ENCODE results near the gene CDIPT.
"Not testable (repeated sequence)": the region's sequence is repeated elsewhere in the genome, so short reads cannot be mapped to it uniquely, and the experiment has no call there.

CDIPT gene, protein sequence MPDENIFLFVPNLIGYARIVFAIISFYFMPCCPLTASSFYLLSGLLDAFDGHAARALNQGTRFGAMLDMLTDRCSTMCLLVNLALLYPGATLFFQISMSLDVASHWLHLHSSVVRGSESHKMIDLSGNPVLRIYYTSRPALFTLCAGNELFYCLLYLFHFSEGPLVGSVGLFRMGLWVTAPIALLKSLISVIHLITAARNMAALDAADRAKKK

DNA sequence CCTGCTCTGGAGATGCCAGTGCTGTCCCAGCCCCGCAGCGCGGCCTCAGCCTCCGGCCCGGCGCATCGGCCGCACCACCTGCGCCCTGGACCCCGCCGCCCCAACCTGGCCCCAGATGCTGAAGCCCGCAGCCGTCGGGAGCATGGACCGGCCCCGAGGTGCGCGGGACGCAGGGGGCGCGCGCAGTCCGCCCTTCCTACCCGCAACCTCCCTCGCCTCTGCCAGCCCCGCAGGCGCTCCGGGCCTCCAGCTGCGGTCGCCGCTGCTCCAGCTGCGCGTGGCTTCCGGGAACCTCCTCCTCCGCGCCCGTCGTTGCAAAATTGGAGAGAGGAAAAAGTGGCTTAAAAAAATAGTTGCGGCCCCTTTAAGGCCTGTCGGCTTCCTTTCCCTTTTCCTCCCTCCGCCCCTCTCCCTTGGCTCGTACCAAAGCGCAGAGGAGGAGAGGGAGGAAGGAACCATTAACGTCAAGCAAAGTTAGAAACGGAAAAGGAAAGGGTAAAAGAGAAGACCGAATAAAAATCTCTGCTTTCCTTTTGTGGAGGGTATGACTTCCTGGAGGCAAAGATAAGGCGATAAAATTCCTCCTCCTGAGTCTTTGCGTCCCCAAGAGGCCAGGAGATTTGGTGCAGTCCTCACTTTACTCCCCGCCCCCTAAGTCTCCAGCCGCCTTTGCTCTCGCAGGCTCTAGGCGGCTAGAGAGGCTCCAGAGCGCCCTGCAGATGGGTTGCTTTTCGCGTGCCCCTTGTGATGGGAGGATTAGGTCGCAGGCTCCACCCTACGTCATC lies at the start of gene CDIPT:
Gene CDIPT, minus strand, starts transcription at position 343 of the 785 bp plus-strand sequence. CDS start 369 bp downstream, outside the sequence.
- peak; percentile 91 for DNase-seq

DNA sequence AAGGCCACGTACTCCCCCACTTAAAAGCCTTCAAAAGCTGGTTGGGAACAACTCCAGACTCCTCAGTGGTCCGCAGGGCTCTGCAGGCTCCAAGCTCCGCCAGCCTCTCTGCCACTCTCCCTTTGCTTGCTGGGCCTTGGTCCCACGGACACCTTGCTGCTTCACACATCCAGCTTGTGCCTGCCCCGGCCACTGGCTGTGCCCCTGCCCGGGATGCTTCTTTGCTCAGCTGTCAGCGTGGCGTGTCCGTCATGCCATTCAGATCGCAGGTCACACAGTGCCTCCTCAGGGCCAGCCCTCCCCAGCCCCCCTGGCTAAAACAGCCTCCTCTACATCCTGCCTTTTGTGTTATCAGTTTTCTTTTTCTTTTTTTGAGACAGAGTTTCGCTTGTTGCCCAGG lies 49.1 kb upstream of the CDIPT start:
- DNase-seq = no peak

DNA sequence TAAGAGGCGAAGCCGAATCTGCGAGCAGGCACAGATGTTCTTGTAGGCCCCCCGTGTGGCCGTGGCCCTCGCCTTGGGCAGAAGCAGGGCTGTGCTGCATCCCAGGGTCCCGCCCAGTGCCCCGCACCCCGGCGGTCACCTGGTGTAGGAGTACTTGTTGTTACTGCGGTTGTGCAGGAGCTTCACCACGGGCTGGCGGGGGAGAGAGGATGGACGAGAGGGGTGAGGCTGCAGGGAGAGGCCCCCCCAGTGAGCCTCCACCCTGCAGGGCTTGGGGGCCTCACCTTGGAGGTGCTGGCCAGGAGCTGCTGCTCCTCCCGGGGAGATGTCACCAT lies 48.6 kb upstream of the CDIPT start:
- DNase-seq = no peak

DNA sequence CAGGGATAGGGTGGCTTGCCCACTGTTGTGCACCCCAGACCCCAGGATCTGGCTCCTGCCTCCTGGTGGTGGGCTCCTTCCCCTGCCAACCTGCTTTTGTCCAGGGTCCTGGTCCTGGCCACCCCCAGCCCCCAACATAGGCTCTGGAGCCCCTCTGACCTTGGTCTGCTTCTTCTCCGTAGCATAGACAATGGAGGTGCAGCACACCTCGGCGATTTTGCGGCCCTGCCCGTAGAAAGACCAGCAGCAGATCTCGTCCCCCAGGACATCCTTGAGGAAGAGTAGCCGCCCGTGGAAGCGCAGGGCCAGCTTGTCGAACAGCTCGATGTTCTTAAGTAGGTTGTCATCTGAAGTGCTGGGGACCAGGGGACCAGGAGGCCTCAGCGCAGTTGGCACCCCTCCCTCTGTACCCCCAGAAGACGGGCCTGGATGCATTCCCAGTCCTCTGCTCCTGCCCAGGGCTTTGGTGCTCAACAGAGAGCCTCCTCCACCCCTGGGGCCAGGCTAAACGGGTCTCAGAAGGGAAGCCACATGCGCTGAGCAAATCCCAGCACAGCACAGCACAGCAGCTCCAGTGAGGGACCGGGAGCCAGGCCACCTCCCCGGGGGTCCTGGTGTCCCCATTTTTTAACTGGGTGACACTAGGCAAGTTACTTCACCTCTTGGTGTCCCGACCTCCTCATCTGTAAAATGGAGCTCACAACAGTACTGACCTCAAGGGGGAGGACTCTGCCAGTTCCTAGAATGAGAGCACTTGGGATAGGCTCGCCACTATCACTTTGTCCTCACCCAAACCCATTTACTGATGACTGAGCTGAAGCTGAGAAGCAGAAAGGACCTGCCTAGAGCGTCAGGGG lies 48.0 kb upstream of the CDIPT start:
- no peak for DNase-seq

DNA sequence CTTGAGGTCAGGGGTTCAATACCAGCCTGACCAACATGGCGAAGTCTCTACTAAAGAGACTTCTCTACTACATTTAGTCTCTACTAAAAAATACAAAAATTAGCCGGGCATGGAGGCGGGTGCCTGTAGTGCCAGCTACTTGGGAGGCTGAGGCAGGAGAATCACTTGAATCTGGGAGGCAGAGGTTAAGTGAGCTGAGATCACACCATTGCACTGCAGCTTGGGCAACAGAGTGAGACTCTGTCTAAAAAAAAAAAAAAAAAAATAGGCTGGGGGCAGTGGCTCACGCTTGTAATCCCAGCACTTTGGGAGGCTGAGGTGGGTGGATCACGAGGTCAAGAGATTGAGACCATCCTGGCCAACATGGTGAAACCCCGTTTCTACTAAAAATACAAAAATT lies 46.8 kb upstream of the CDIPT start:
- not testable (repeated sequence) for DNase-seq

DNA sequence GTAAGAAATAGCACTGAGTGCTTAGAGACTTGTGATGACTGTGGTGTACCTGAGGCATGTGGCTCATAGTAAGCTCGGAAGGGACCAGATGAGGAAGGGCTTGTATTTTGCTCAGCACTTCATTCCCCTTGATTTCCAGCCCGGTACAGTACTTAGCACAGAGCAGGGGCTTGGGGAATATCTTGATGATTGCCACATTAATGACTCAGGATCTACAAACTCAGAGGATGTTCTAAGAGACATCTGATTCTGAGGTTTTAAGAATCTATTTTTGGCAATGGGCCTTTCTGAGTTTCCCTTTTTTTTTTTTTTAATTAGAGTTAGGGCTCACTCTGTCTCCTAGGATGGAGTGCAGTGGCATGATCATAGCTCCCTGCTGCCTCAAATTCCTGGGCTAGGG lies 46.4 kb upstream of the CDIPT start:
- DNase-seq = no peak

DNA sequence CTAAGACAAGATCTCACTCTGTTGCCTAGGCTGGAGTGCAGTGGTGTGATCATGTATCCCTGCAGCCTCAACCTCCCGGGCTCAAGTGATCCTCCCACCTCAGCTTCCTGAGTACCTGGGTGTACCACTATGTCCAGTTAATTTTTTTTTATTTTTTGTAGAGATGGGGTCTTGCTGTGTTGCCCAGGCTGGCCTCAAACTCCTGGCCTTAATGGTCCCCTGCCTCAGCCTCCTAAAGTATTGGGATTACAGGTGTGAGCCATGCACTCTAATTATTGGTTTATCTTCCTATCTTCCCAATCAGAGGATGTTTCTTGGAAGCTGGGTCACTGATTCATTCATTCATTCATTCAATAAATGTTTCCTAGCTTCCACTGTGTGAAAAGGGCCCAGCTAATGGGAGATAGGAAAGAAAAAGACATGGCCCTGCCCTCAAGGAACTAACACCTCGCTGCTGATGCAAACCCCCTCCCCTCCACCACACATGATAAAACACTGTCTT lies 45.7 kb upstream of the CDIPT start:
- DNase-seq = no peak

DNA sequence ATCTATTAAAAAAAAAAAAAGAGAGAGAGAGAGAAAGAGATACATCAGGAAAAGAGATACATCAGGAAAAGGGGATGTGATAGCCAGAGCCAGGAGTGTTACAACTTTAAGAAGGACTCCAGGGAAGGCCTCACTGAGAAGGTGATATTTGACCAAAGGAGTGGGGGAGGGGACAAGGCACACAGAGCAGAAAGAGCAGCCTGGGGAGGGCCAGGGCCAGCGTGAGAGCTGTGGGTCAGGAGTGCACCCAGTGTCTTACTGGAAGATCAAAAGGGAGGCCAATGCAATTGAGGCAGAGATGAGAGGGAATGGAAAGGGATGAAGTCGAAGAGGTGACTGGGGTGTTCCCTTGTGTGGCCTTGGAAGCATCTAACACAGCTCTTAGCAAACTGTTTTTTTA lies 44.9 kb upstream of the CDIPT start:
- no peak for DNase-seq

DNA sequence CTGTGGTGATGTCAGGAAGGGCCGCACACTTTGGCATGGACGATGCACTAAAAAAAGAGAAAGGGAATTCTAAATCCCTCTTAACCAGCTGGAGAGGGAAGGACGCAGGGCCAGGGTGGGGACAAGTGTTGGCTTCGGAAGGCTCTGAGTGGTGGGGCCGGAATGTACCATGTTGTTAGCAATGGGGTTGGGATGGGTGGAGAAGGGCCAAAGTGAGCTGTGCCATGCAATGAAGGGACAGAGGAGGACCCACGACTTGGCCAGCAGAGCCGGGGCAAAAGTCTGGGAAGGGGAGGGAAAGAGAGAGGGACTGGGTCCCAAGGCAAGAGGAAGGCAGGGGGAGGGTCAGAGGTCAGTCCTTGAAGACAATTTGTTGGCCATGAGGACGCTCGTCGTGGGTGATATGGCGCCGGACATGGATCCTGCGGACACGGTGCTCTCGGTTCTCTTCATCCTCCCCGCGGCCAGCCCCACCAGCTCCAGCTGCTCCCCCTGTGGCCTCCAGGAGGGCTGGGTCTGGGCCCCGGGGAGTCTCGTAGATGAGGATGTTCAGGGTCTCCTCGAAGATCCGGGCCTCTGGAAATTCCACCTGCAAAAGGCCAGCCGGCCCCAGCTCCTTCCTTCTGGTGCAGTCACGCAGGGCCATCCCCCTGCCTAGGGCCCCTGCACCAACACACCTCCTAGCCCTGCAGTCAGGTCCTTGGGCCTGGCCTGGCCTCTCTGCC lies 43.7 kb upstream of the CDIPT start:
- DNase-seq = no peak

DNA sequence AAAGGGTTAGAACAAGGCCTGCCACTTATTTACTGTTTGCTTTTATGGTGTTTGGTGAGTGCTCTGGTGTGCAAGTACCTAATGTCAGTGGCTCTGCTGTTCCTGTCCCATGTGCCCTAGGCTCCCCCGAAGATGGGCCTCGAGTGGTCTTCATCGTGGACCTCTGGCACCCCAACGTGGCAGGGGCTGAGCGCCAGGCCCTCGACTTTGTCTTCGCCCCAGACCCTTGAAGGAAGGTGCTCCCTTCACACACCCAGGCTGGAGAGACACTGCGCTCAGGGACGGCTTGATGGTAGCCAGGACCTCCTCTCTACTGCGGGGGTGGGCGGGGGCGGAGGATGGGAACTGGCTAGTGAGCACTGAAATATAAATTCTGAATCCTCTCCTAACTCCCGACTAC lies 42.6 kb upstream of the CDIPT start:
- DNase-seq = no peak

DNA sequence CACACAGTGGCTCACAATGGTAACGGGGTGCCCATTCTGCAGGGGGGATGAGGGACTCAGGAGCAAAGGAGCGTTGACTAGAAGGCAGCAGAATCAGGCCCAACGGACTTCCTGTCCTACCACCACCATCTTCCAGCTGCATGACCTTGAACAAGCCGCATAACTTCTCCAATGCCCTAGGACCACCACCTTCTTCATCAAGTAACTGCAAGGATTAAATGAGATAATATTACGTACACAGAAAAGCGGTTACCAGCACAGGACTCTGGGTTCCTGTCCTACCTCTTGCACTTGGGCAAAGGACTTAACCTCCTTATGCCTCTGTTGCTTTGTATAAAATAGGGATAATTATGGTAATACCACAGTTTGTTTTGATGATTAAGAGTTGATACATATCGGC lies 41.9 kb upstream of the CDIPT start:
- DNase-seq = no peak

DNA sequence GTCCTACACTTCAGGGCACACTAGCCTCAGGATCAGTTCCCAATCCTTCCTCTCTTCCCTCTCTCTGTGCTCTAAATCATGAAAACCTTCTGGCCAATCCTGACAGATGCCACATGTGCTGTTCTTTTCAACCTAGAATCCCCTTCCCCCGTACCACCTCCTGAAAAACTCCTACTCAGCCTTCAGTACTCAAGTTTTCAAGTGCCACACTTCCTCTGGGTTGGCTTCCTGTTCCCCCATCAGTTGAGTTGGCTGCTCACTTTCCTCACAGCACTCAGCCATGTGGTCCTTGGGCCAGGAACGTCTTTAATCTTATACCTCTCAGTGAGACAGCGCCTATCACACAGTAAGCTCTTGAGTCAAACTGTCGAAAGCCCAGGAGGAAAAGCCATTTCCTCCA lies 40.6 kb upstream of the CDIPT start:
- DNase-seq = no peak

DNA sequence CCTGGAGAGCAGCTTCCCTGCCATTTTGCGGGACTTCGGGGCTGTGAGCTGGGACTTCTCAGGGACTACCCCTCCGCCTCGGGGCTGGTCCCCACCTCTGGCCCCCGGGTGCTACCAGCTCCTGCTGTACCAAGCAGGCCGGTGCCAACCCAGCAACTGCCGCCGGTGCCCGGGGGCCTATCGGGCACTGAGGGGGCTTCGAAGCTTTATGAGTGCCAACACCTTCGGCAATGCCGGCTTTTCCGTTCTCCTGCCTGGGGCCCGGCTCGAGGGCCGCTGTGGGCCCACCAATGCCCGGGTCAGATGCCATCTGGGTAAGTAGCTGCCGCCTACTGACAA lies 38.5 kb upstream of the CDIPT start:
- no peak for DNase-seq

DNA sequence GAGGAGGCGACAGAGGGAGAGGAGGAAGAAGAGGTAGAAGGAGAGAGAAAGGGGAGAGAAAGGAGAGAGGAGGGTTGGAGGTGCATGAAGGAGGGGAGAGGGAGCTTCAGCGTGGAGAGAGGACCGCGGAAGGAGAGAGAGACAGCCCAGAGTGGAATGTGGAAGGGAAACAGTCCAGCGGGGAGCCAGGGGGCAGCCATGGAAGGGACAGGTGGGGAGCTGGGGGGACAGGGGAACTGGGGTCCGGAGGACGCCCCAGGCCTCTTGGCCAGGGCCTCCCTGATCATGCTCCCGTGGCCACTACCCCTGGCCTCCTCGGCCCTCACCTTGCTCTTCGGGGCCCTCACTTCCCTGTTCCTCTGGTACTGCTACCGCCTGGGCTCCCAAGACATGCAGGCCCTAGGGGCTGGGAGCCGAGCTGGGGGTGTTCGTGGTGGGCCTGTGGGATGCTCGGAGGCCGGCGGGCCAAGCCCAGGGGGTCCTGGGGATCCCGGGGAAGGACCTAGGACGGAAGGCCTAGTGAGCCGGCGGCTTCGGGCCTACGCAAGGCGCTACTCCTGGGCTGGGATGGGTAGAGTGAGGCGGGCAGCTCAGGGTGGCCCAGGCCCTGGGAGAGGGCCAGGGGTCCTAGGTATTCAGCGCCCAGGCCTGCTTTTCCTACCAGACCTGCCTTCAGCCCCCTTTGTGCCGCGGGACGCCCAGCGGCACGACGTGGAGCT lies 38.0 kb upstream of the CDIPT start:
- DNase-seq = no peak

DNA sequence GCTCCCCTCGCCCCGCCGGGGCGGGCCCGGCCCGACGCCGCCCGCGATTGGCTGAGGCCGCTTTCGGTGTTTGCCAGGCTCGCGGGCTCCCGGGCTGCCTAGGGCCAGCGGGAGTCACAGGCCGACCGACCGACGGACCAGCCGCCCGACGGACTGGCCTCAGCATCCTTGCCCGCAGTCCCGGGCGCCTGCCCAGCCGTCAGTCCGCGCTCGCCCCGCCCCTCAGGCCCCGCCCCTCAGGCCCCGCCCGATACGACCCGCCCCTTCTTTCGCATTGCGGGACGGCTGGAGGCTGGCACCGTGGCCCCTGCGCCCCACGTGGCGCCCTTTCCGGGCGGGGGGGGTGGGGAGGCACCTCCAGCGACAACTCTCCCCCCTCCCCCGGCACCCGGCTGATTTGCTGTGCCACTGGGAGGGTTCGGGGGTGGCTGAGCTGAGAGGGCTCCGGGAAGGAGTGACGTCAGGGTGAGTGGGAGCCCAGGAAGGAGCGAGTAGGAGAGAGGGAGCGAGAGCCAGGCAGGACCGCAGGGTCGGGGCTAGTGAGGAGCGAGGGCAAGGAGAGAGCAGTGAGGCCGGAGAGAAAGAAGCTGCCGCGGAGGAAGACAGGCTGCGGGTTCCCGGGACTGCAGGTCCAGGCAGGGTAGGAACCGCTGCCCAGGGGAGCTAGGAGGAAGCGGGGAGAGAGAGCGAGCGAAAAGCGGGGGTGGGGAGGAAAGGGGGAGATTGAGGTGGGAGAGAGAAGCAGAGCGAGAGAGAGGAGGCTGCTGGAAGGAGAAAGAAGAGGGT lies 37.3 kb upstream of the CDIPT start, which contains the start of gene ASPHD1:
Gene ASPHD1, plus strand, starts transcription at position 387 of the 786 bp plus-strand sequence. CDS start 484 bp downstream, outside the sequence.
- peak; percentile 79 for DNase-seq

DNA sequence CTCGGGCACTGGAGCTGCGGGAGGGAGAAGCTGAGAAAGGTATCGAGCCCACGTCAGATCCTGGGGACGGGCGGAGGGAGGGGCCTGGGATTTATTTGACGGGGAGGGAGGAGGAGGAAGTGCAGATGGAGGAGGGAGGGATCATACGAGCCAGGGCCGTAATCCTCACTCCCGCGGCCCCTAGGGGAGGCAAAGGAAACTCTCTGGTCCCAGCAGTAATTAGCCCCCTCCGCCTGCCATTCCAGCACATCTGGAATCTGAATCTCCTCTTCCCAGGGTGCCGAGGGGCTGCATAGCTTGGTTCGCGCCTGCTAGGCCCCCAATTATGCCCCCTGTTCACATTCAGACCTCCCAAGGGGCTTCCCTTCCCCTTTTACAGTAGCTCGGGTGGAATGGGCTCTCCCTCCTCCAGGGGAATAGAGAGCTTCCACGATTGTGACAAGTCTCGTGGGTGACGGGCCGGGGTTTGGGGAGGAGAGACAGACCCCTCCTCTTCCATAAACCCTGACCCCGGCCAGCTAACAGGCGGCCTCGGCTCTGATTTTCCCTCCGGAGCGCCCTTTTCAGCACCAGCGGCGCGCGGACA lies 36.6 kb upstream of the CDIPT start, which contains the start of gene SEZ6L2:
Gene SEZ6L2, minus strand, starts transcription at position 35 of the 586 bp plus-strand sequence. CDS start 531 bp downstream, outside the sequence.
- no peak for DNase-seq

DNA sequence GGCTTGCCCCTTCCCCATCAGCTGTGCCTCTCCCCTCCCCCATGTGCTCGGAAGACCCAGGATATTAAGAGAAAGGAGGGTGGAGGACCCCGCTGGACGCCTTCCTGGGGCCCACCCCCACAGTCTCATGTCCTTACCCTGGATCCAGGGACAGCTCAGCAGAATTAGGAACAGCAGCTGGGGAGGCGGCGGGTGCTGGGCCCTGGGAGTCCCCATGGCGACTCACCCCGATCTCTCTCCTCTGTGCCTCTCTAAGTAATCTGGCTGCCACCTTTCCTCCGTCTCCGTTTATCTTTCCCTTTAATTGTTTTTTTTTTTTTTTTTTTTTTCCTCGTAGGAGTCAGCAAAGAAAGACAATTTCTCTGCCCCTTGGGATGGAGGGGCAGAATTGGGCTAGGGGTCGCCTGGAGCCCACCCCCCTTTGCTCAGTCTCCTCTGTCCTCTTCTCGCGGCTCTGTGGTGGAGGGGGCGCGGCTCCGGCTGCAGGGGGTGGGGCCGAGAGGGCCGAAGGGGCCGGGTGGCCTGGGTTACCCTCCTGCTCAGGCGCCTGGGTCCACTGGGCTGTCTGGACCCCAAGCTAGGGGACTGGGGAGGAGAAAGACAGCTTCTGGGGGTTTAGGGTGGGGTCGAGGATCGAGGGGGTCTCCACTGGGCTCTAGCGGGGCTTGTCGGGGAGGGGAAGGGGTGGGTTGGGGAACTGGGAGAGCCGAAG lies 35.9 kb upstream of the CDIPT start:
- DNase-seq = no peak

DNA sequence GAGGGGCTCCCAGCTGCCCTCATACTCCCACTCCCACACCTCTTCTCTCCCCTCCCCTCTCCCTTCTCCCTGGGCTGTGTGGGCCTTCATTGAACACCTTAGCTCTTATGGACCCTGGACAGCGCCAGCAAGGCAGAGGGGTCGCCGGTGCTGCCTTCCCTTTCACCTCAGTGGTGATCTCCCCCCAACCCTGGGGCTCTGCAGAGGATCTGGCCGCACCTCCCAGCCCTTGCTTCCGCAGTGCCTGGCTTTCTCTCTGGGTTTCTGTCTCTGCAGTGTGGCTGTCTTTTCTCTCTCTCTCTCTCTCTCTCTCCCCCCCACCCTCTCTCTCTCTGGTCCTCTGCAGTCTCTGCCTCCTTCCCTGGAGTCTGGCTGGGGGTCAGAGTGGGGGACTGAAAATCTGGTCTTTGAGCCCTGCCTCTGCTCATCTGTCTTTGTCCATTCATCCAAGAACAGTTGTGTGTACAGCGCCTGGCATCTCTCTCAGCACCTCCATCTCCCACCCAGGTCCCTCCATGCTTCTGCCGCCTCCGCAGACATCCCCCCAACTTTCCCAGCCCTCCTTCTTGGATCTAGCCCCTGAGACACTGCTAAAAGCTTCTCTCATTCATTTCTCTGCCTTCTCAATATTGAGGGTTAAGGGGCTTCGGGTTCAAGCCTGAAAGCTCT lies 35.2 kb upstream of the CDIPT start:
- DNase-seq = no peak

DNA sequence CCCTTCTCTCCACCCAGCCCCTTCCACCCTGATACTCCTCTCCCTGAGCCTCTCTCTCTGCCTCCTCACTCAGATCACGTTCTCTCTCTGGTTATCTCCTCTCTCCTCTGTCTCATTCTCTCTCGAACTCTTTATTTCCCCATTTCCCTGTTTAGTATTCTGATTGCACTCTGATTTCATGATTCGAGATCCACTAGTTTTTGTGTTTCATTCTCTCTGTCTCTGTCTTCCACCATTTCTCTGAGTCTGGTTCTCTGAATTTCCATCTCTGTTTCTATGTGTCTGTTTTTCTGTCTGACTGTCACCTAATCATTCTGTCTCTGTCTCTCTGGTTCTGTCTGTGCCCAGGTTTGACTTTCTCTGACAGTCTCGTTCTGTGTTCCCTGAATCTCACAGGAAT lies 34.3 kb upstream of the CDIPT start:
- no peak for DNase-seq

DNA sequence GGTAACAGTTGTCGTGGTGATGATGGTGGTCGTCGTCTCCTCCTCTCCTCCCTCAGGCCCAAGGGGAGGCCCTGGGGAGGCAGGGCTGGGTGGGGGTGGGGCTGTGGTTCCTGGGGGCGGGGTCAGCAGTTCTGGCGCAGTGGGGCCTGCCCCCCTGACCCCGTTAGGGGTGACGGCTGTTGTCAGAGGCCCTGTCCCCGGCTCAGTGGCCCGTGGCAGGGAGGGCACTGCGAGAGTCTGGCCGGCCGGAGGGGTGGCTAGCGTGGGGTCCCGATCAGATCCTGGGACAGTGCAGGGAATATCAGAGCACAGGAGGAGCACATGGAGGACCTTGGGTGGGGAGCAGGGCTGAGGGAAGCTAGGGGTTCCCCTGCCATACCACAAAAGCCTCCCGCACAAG lies 33.8 kb upstream of the CDIPT start:
- DNase-seq = no peak
